GM10266 (cell line): ENCODE results near the gene NAALADL2.

Experiments used
- DNase-seq: peaks from one replicate; pipeline ENCODE4 v3.0.0; 2012; ENCODE audit errors: extremely low spot score
- CTCF ChIP-seq: IDR thresholded peaks from 2 replicates; pipeline ENCODE4 v1.5.1; 2012; ENCODE audit warnings: mild to moderate bottlenecking, low read depth; ENCODE audit not compliant: control insufficient read depth, insufficient read depth; ENCODE audit errors: missing control alignments

NAALADL2 gene

GRCh38 chr3:175656461-175656860 is 797.3 kb downstream of the NAALADL2 start:
- no peak for TF ChIP-seq CTCF
- DNase-seq = no peak

- no peak for DNase-seq
- TF ChIP-seq CTCF = no peak
Observed at GRCh38 chr3:175659670-175660350, 800.7 kb downstream of the NAALADL2 start.

- no peak for TF ChIP-seq CTCF
- no peak for DNase-seq
Observed at GRCh38 chr3:175662815-175663214, 803.7 kb downstream of the NAALADL2 start.

GRCh38 chr3:175664911-175665310 is 805.8 kb downstream of the NAALADL2 start:
- DNase-seq = no peak
- TF ChIP-seq CTCF = no peak

GRCh38 chr3:175668300-175668699 is 809.2 kb downstream of the NAALADL2 start:
- no peak for DNase-seq
- no peak for TF ChIP-seq CTCF

GRCh38 chr3:175670557-175670956 is 811.4 kb downstream of the NAALADL2 start:
- TF ChIP-seq CTCF = no peak
- no peak for DNase-seq

GRCh38 chr3:175672119-175672689 is 813.1 kb downstream of the NAALADL2 start:
- TF ChIP-seq CTCF = no peak
- DNase-seq = no peak
